ENCODE data around the gene PTPRM.
"Not testable (repeated sequence)": the region's sequence is repeated elsewhere in the genome, so short reads cannot be mapped to it uniquely, and the experiment has no call there.

Gene PTPRM

GRCh38 chr18:8416212-8417019 lies 849.3 kb downstream of the PTPRM start:
- no peak for DNase-seq

- no peak for DNase-seq
These were observed 855.3 kb downstream of the PTPRM start for GRCh38 chr18:8422391-8422790.

DNA sequence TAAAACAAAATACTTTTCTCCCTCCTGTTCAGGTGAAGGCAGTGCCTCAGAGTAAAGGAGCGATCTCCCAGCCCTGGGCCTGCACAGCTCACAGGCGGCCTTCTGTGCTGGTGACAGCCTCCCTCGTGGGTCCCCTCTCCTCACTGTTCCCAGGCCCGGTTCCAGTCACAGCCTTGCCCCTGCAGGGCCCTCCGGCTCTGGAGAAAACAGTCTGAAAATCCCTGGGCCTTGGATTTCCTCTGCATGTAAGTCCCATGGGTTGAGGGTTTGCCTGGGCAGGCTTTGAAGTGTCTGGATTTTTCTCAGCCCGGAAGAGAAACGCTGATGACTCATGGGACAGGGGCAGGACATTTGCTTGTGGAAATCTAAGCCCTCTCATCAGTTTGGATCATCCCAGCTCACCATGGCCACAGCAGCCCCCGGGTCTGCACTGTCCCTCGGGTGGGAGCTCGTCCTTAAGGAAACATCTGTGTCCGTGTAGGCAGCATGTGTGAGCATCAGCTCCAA lies 856.0 kb downstream of the PTPRM start:
- no peak for DNase-seq

DNA sequence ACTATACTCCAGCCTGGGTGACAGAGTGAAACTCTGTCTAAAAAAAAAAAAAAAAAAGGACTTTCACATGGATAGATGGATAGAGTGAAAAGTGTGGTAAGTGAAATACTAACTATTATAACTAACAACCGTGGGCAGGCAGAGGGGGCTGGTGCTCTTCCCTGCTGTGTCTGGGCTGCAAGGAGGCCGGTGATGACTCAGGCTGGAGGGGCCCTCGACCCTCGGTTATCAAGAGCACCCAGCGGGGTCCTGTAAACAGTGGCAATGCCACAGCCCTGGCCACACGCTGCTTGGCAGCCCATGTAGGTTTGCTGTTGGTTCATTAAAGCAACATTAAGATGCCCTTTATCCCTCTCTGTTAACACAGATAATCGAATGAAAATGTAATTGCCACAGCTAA lies 857.4 kb downstream of the PTPRM start:
- no peak for DNase-seq

- no peak for DNase-seq
These were observed 858.0 kb downstream of the PTPRM start for GRCh38 chr18:8424917-8425725.

GRCh38 chr18:8426401-8426800 lies 859.3 kb downstream of the PTPRM start:
- no peak for DNase-seq

- no peak for DNase-seq
These were observed 860.2 kb downstream of the PTPRM start for GRCh38 chr18:8427339-8427738.

GRCh38 chr18:8428951-8429350 lies 861.8 kb downstream of the PTPRM start:
- no peak for DNase-seq

GRCh38 chr18:8431036-8431435 lies 863.9 kb downstream of the PTPRM start:
- DNase-seq, result no peak

DNA sequence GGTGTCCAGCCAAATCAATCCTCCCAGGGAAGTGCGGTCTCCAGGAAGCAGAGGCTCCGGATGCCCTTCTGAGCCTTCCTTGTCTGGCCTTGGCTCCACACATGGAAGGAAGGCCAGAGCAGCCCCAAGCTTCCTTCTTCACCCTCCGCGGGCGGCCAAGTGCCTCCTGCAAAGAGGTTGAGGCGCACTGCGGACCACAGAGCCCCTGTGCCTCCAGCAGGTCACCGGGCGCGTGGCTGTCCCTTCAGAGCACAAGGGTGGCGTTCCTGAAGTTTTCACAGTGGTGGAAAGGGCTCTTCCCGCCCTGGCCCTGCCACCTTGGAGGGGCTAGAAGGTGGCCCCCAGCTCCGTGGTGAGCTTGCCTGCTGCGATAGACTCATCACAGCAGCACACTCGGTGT lies 866.2 kb downstream of the PTPRM start:
- no peak for DNase-seq

DNA sequence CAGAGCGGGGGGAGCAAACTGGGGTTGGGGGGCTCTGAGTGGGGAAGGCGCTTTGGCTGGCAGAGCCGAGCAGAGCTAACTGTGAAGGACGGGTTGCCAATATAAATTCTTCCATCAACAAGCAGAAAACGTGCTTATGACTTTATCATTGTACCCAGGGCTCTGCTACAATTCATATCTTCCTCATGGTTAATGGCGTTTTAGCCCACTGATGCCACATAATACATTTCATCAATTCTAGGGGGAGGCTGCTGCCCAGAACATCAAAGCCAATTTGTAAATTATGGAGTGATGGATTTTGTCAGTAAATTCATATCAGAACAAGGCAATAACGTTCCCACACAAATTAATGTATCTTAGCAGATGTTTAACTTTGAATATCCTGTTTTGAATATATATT lies 866.7 kb downstream of the PTPRM start:
- DNase-seq, result no peak

DNA sequence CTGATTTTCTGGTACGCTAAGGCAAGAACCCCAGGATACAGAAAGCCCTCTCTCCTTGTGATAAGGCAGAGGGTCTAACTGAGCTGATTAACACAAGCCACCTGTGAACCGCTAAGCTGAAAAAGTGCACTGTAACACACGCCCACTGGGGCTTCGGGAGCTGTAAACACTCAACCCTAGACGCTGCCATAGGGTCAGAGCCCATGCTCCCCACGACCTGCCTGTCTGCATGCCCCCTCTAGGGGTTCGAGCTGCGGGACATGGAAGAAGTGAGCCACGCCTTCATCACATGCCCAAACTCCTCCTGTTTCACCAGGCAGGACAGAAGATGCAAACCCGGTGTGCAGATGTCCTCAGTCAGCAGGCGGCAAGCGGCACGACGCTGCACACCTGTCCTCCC lies 868.3 kb downstream of the PTPRM start:
- no peak for DNase-seq

DNA sequence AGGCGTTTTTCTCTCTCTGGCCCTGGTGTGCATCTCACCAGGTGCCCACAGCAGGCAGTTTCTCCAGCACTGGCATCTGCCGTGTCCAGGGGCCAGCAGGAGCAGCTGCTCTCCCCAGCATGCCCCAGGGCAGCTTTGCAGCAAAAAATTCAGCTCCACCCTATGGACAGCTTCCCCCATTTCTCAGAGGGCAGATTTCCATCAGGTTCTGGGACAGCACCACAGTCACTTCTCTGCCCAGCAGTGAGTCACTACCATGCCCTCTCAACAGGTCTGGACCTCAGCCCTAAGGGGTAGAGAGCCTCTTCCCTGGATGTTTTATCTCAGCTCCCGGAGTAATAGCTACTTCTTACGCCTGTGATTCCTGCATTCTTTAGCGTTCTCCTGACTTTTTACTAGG lies 871.9 kb downstream of the PTPRM start:
- no peak for DNase-seq

DNA sequence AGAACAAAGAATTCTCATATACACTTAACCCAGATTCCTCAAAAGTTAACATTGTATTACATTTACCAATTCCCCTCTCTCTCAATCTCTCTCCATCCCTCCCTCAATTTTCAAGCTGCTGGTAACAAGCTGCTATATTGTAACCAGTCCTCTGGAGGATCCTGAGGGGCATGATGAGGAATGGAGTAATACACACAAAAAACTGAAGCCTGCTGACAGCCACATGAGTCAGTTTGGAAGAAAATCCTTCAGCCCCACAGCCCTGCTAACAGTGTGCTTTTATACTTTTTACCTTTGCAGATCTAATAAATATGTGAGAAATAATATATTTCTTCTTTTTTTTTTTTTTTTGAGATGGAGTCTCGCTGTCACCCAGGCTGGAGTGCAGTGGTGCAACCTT lies 876.4 kb downstream of the PTPRM start:
- DNase-seq, result no peak

DNA sequence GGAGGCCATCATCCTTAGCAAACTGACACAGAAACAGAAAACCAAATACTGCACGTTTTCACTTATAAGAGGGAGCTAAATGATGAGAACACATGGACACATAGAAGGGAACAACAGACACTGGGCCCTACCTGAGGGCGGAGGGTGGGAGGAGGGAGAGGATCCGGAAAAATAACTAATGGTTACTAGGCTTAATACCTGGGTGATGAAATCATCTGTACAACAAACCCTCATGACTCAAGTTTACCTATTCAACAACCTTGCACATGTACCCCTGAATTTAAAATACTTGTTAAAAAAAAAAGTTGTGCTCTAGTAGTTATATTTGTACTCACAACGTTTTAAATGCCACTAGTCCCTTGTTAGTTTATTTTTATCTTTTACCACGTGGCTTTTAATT lies 879.8 kb downstream of the PTPRM start:
- not testable (repeated sequence) for DNase-seq

DNA sequence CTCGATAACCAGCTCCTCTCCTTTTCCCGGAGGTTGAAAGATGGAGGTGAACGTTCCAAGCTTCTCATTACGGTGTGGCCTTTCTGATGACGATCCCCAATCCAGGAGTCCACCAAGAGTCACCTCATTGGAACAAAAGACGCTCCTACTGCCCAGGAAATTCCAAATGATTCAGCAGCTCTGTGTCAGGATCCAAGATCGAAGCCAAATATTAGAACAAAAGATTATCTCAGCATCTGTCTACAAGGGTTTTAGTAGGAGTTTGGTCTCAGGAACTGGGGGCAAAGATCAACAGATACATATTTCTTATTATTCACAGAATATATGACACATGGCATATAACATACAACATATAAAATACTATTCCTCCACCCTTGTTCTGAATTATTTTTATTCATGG lies 881.0 kb downstream of the PTPRM start:
- DNase-seq, result no peak

DNA sequence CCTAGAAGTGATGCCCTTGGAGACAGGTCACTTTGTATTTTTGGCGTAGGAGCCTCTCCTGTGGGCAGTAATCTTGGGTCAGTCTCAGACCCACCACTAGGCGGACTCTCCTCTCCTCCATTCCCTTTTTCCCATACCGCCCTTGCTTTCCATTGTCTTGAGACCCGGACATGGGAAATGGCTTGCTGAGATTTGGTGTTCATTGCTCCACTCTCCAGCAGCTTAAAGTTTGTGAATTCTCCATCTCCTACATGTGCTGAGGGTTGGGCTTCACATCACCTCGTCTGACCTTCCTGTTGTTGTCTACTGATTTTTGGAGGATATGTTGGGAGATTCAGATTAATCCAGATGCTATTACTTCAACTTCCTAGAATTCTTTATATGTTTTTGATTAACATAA lies 882.9 kb downstream of the PTPRM start:
- no peak for DNase-seq

GRCh38 chr18:8450898-8451665 lies 884.0 kb downstream of the PTPRM start:
- no peak for DNase-seq

- DNase-seq, result no peak
These were observed 886.4 kb downstream of the PTPRM start for GRCh38 chr18:8453528-8453927.

DNA sequence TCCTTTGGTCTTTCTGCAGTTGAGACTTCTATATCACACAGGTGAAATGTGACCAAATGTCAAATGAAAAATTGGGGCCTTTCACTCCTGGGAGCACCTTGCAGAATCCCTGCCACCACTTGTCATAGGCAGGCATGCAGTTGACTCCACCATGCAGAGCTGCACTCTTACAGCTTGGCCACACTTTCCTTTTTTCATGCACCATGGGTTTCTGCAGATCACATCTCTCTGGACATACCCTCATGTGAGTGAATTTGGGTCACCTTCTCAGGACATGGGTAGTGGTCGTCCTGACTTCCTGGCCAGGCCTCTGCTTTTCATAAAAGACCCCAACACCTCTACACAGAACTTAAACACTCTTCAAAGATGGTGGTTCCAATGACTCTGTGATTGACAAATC lies 887.0 kb downstream of the PTPRM start:
- no peak for DNase-seq

DNA sequence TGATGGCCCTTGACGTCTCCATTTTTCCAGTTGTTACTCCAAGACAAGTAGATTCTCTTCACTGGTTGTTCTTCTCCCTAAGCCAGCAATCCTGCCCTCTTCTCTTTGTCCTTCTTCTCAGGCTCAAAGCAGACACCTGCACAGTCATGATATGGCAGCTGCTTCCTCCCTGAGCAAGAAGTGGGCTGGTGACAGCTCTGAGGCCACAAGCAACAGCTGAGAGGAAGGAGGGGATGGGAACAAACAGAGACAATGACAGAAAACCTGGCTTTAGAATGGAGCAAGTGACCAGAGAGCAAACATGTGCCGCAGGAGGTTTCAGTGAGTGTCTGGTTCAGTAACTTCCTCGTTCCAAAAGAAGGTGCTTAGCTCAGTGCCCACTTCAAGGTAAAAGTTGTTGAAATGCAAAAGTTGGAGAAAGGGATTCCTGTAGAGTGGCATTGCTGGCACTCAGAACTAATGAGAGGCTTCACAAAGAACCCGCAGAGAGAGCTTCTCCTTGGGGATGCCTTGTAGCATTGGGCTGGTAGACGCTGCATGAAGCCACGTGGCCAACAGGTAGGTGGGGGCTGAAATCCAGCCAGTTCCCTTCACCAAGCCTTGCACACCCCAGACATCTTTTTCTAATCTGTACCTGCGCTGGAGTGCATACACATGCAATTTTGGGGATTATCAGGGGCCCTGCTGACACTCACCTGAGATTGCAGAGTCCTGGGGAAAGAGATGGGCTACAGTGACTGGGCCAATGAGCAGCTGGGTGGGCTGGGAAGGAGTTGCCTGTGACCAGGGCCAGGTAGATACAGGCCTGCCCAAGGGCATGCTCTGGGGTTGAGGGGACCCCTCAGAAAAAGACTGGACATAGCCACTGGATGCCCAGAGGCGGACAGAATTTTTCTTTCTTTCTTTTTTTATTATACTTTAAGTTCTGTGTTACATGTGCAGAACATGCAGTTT lies 888.8 kb downstream of the PTPRM start:
- DNase-seq, result no peak

Measured in hypothalamus (tissue), 51 donors.